ENCODE measurements around the gene FAM161A.
"Not testable (repeated sequence)": the region's sequence is repeated elsewhere in the genome, so short reads cannot be mapped to it uniquely, and the experiment has no call there.

Gene FAM161A

GRCh38 chr2:61882850-61883249 lies 29.0 kb upstream of the FAM161A start:
- in situ Hi-C loops (cut with HindIII; ENCODE audit: low sequenced_read_pairs): no loop called here
- no peak for DNase-seq (ENCODE audit: low read depth, low spot score)
- no peak for TF ChIP-seq CTCF (IDR thresholded peaks at IDR 0.05; ENCODE audit: low read depth, low read length)
- no peak overlapping the region for H3K4me3 ChIP-seq (ENCODE audit: low read depth, low read length)

GRCh38 chr2:61879351-61879750 lies 25.5 kb upstream of the FAM161A start:
- in situ Hi-C loops (cut with HindIII; ENCODE audit: low sequenced_read_pairs); DNase-seq (ENCODE audit: low read depth, low spot score); H3K4me3 ChIP-seq (ENCODE audit: low read depth, low read length): not testable (repeated sequence)

DNA sequence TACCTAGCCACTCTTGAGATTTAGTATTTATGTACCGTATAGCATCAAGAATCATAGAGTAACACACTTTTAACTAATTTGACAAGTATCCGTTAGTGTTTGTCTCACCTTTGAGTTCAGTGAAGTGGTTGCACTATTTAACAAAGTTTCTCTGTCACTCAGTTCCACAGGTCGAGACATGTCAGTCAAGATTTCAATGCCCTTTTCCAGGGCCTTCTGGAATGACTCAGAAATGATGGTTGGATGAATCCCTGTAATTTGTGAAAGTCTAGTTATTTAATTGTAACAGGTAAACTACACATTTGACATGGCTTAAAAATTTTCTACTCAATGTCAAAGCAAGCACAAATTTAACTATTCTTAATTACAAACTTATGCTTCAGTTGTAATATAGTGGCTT lies 24.9 kb upstream of the FAM161A start:
- DNase-seq (ENCODE audit: low read depth, low spot score): no peak
- H3K4me3 ChIP-seq (ENCODE audit: low read depth, low read length): no peak overlapping the region
- in situ Hi-C loops (cut with HindIII; ENCODE audit: low sequenced_read_pairs): no loop called here
- TF ChIP-seq CTCF (IDR thresholded peaks at IDR 0.05; ENCODE audit: low read depth, low read length): no peak

GRCh38 chr2:61877571-61878245 lies 23.8 kb upstream of the FAM161A start:
- no peak for TF ChIP-seq CTCF (IDR thresholded peaks at IDR 0.05; ENCODE audit: low read depth, low read length)
- no peak overlapping the region for H3K4me3 ChIP-seq (ENCODE audit: low read depth, low read length)
- DNase-seq (ENCODE audit: low read depth, low spot score): no peak
- in situ Hi-C loops (cut with HindIII; ENCODE audit: low sequenced_read_pairs): no loop called here

GRCh38 chr2:61876400-61876799 lies 22.5 kb upstream of the FAM161A start:
- DNase-seq (ENCODE audit: low read depth, low spot score): no peak
- no peak overlapping the region for H3K4me3 ChIP-seq (ENCODE audit: low read depth, low read length)
- no peak for TF ChIP-seq CTCF (IDR thresholded peaks at IDR 0.05; ENCODE audit: low read depth, low read length)
- in situ Hi-C loops (cut with HindIII; ENCODE audit: low sequenced_read_pairs): no loop called here

GRCh38 chr2:61866482-61867089 lies 12.7 kb upstream of the FAM161A start:
- H3K4me3 ChIP-seq (ENCODE audit: low read depth, low read length); in situ Hi-C loops (cut with HindIII; ENCODE audit: low sequenced_read_pairs); DNase-seq (ENCODE audit: low read depth, low spot score): not testable (repeated sequence)

DNA sequence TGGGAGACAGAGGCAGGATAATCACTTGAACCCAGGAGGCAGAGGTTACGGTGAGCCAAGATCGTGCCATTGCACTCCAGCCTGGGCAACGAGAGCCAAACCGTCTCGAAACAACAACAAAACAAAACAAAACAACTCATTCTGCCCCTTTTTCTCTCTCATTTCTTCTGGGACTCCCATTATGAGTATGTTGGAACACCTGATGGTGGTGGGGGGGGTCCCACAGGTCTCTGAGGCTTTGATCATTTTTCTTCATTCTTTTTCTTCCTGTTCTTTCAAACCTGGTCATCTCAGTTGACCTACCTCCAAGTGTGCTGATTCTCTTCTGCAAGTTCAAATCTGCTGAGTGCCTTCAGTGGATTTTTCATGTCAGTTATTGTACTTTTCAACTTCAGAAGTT lies 8.2 kb upstream of the FAM161A start:
- no peak for TF ChIP-seq CTCF (IDR thresholded peaks at IDR 0.05; ENCODE audit: low read depth, low read length)
- DNase-seq (ENCODE audit: low read depth, low spot score): no peak
- in situ Hi-C loops (cut with HindIII; ENCODE audit: low sequenced_read_pairs): no loop called here
- no peak overlapping the region for H3K4me3 ChIP-seq (ENCODE audit: low read depth, low read length)
